Right renal pelvis (tissue), 4 donors: Measurements from ENCODE around the gene HDAC3. TPM values are rescaled to one million over a fixed set of nuclear protein-coding genes. Genes with fewer than 3 reads are reported as not detected.

Source experiments
- DNase-seq, 4 donors: peaks; one replicate each; pipeline ENCODE4 v3.0.0-alpha.2; 2013; ENCODE audit warnings: low read depth in 4 of 4, low spot score in 3 of 4, missing footprints in 1 of 4
- polyA plus RNA-seq, 4 donors: library from polyadenylated mRNA; unstranded; fragments of 120-200 nt; gene quantifications; one replicate each; pipeline ENCODE4 v1.2.1, GENCODE V29; 2013; ENCODE audit not compliant: insufficient read length in 4 of 4

HDAC3 gene
- 100 to 1,000 TPM in 1 of 4 donors, 10 to 100 TPM in 3; 93.3 to 102 (median 95.2) TPM for polyA plus RNA-seq

- DNase-seq: peak; percentile 79 to 86 (median 80)
These were observed at the start of gene HDAC3, which contains the start of gene RELL2 for GRCh38 chr5:141636413-141637122. TSS of gene HDAC3 (minus strand) at chr5:141636849. CDS start at chr5:141636790, 59 bp downstream. TSS of gene RELL2 (plus strand) at chr5:141636997. CDS start at chr5:141638226, 1,229 bp downstream.

GRCh38 chr5:141685591-141685990, 48.9 kb upstream of the HDAC3 start:
- no peak for DNase-seq

- DNase-seq: no peak
These were observed 47.0 kb upstream of the HDAC3 start for GRCh38 chr5:141683596-141684141.

GRCh38 chr5:141681695-141682641, 45.3 kb upstream of the HDAC3 start, which contains the start of gene ARAP3:
TSS of gene ARAP3 (minus strand) at chr5:141682230. CDS start at chr5:141680486, 1,744 bp downstream.
- no peak for DNase-seq

GRCh38 chr5:141681295-141681694, 44.6 kb upstream of the HDAC3 start:
- DNase-seq: no peak

- DNase-seq: no peak
These were observed 44.1 kb upstream of the HDAC3 start for GRCh38 chr5:141680751-141681201.

GRCh38 chr5:141680178-141680577, 43.5 kb upstream of the HDAC3 start:
- no peak for DNase-seq

- no peak for DNase-seq
These were observed 40.8 kb upstream of the HDAC3 start for GRCh38 chr5:141677415-141677814.

- DNase-seq: no peak
These were observed 39.0 kb upstream of the HDAC3 start for GRCh38 chr5:141675672-141676071.

GRCh38 chr5:141674747-141675146, 38.1 kb upstream of the HDAC3 start:
- DNase-seq: no peak

GRCh38 chr5:141672841-141673813, 36.5 kb upstream of the HDAC3 start:
- no peak for DNase-seq

GRCh38 chr5:141672071-141672840, 35.6 kb upstream of the HDAC3 start:
- no peak for DNase-seq

- DNase-seq: no peak
These were observed 32.9 kb upstream of the HDAC3 start for GRCh38 chr5:141669520-141669919.

- DNase-seq: no peak
These were observed 32.1 kb upstream of the HDAC3 start for GRCh38 chr5:141668601-141669265.

- no peak for DNase-seq
These were observed 29.6 kb upstream of the HDAC3 start for GRCh38 chr5:141665995-141666940.

GRCh38 chr5:141664733-141665461, 28.2 kb upstream of the HDAC3 start:
- DNase-seq: peak in 3 of 4 donors; percentile 60 to 71 (median 62)

GRCh38 chr5:141663506-141663905, 26.9 kb upstream of the HDAC3 start:
- no peak for DNase-seq
